ENCODE measurements around the gene ACAN.

DNA sequence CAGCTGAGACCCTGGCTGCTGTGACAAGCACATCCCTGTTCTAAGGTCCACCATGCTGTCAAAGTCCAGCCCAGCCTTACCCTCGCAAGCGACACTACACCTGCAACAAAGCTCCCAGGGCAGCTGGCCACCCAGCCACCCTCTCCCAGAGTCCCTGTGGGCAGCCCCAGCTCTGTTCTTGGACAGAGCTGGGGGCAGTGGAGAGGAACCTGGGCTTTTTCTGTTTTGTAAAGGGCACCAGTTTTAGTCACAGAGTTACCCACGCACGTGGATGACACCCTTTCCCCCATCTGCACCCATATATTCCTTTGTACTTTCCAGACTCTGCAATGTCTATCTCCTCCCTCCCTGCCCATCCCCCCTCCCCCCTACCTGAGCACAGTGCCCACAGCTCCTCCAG is 38.9 kb downstream of the ACAN start:
- TF ChIP-seq POLR2AphosphoS5 (IDR thresholded peaks at IDR 0.05; ENCODE audit: low read depth) (no peak), SPI1 (IDR thresholded peaks at IDR 0.05; ENCODE audit: borderline replicate concordance, low read depth) (no peak)
- TF ChIP-seq, protein P1, sequence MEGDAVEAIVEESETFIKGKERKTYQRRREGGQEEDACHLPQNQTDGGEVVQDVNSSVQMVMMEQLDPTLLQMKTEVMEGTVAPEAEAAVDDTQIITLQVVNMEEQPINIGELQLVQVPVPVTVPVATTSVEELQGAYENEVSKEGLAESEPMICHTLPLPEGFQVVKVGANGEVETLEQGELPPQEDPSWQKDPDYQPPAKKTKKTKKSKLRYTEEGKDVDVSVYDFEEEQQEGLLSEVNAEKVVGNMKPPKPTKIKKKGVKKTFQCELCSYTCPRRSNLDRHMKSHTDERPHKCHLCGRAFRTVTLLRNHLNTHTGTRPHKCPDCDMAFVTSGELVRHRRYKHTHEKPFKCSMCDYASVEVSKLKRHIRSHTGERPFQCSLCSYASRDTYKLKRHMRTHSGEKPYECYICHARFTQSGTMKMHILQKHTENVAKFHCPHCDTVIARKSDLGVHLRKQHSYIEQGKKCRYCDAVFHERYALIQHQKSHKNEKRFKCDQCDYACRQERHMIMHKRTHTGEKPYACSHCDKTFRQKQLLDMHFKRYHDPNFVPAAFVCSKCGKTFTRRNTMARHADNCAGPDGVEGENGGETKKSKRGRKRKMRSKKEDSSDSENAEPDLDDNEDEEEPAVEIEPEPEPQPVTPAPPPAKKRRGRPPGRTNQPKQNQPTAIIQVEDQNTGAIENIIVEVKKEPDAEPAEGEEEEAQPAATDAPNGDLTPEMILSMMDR (IDR thresholded peaks at IDR 0.05; ENCODE audit: insufficient read depth, low read length) = no peak
- TF ChIP-seq, protein P2, sequence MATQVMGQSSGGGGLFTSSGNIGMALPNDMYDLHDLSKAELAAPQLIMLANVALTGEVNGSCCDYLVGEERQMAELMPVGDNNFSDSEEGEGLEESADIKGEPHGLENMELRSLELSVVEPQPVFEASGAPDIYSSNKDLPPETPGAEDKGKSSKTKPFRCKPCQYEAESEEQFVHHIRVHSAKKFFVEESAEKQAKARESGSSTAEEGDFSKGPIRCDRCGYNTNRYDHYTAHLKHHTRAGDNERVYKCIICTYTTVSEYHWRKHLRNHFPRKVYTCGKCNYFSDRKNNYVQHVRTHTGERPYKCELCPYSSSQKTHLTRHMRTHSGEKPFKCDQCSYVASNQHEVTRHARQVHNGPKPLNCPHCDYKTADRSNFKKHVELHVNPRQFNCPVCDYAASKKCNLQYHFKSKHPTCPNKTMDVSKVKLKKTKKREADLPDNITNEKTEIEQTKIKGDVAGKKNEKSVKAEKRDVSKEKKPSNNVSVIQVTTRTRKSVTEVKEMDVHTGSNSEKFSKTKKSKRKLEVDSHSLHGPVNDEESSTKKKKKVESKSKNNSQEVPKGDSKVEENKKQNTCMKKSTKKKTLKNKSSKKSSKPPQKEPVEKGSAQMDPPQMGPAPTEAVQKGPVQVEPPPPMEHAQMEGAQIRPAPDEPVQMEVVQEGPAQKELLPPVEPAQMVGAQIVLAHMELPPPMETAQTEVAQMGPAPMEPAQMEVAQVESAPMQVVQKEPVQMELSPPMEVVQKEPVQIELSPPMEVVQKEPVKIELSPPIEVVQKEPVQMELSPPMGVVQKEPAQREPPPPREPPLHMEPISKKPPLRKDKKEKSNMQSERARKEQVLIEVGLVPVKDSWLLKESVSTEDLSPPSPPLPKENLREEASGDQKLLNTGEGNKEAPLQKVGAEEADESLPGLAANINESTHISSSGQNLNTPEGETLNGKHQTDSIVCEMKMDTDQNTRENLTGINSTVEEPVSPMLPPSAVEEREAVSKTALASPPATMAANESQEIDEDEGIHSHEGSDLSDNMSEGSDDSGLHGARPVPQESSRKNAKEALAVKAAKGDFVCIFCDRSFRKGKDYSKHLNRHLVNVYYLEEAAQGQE (IDR thresholded peaks at IDR 0.05; ENCODE audit: insufficient replicate concordance, low read depth) = no peak
